GM12873 (cell line): Measurements from ENCODE around the gene DPH2.

Source experiments
- CTCF ChIP-seq: IDR thresholded peaks from 2 replicates; pipeline ENCODE4 v1.5.1; 2012; ENCODE audit warnings: low read depth, mild to moderate bottlenecking, moderate library complexity, low read length, control low read depth; ENCODE audit not compliant: insufficient read depth; ENCODE audit errors: missing control alignments

DPH2 gene

DNA sequence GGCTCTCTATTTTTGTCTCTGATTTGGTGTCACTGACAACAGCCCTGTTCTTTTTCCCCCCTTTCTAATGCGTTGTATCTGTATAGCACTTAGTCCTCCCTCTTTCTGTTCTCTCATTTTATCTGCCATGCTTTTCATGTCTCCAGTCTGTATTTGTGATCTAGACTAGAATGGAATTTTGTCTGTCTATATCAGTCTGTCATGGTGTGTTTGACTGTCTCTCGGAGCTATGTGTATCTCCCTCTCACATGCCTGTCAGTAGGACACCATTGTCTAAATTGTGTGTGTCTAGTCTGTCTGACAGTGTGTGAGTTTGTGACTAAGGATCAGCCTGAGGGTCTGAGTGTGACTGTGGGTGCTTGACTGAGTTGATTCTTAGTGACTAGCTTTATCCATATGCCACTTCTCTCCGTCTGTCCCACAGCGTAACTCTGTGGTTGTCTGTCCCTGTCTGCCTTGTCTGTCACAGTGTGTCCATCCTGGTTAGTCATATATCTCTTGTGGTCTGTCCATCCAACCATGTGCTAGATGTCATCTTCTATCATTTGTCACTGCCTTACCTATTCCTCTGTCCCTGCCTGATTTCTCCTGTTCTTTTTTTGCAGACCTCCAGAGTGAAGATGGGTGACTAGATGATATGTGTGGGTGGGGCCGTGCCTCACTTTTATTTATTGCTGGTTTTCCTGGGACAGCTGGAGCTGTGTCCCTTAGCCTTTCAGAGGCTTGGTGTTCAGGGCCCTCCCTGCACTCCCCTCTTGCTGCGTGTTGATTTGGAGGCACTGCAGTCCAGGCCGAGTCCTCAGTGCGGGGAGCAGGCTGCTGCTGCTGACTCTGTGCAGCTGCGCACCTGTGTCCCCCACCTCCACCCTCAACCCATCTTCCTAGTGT is 7.8 kb downstream of the DPH2 start:
- no peak for TF ChIP-seq CTCF

DNA sequence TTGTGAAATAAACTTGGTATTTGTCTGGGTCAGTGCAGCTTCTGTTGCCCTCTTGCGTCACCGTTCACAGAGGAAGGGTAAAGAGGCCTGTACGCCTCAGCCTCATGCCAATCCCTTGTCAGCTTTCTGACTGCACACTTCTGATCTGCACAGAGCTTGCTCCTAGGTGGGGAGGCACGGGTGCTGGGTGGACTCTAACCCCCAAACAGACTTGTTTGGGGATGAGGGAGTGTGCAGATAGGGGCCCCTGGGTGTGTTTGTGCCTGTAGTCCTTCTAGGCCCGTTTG is 8.4 kb downstream of the DPH2 start:
- TF ChIP-seq CTCF = no peak

GRCh38 chr1:43978551-43979260 is 8.9 kb downstream of the DPH2 start, which contains the start of gene B4GALT2:
Gene B4GALT2, plus strand, starts transcription at chr1:43979210. Its CDS starts 1,951 bp downstream, at chr1:43981161.
- TF ChIP-seq CTCF = no peak

- TF ChIP-seq CTCF = no peak
Observed at GRCh38 chr1:43979261-43979527, 9.4 kb downstream of the DPH2 start.

DNA sequence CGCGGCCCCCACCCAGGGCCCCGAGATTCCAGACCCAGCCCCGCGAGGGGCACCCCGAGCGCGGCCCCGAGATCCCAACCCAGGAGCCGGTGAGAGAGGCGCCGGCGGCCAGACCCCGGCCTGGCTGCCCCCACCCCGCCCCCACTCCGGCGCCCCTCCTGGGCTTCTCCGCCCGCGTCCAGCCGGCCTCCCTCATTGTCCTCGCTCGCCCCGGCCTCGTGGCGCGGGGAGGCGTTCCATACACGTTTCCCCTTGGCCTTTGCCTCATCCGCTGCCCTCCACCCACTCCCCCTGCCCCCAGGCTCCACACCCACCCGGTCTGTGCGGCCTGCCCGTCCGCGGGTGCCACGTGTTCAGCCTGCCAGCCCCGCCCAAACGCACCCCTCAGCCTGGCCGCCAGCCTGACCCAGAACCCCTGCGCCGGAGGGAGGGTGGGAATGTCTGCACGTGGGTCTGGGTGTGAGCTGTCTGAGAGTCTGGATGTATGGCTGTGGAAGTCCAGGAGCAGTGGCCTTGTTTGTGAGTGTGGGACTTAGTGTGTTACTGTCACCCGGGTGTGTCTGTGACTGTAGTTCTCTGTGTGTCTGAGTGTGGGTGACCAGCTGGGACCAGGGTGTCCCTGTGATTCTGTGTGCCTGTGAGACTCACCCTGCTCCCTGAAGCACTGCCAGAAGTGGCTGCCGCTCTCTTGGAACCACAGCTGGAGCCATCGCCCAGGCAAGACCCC is 9.9 kb downstream of the DPH2 start:
- TF ChIP-seq CTCF = no peak

DNA sequence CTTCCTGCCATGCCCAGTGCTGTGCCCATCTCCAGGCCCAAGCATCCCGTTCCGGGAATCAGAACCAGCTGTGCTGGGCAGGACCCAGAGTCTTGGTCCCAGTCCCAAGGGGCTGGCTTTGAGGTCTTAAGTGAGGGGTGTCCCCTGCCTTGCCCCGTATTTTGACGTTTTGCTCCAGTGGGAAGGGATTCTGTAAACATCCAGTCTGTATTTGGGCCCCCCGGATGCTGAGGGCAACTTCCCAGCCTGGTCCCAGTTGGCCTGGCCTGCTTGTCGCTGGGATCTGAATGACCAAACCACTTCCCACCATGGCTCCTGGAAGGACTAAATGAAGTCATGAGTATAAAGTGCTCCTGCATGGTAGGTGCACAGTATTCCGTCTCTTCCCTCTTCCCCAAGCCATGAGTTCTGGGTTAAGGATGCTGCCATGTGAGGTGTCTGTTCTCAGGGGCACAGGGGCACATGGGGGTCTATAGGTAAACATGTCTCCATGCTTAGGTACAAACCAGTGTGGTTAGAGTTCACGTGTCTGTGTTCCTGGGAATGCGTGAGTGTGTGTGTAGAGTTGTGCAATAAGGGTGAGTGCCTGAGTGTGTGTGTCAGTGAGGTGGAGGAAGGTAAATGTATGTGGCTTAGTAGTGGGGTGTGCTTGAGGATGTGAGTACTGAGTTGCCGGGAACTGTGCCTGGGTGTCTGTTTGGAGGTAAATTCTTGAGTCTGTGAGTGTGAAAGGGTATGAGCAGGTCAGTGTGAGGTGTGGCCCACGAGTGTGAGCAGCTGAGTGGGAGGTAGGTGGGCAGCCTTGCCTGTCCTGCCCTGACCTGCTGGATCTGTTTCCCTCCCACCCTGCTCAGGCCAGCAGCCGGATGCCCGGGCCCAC is 10.7 kb downstream of the DPH2 start:
- TF ChIP-seq CTCF = no peak

DNA sequence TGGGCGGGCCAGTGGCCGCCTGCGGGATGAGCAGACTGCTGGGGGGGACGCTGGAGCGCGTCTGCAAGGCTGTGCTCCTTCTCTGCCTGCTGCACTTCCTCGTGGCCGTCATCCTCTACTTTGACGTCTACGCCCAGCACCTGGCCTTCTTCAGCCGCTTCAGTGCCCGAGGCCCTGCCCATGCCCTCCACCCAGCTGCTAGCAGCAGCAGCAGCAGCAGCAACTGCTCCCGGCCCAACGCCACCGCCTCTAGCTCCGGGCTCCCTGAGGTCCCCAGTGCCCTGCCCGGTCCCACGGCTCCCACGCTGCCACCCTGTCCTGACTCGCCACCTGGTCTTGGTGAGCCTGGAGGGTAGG is 11.3 kb downstream of the DPH2 start:
- no peak for TF ChIP-seq CTCF
